ENCODE data around the gene PPT2.
A peak's percentile ranks its signal among the peaks of the same experiment; 100 is the strongest.

DNA sequence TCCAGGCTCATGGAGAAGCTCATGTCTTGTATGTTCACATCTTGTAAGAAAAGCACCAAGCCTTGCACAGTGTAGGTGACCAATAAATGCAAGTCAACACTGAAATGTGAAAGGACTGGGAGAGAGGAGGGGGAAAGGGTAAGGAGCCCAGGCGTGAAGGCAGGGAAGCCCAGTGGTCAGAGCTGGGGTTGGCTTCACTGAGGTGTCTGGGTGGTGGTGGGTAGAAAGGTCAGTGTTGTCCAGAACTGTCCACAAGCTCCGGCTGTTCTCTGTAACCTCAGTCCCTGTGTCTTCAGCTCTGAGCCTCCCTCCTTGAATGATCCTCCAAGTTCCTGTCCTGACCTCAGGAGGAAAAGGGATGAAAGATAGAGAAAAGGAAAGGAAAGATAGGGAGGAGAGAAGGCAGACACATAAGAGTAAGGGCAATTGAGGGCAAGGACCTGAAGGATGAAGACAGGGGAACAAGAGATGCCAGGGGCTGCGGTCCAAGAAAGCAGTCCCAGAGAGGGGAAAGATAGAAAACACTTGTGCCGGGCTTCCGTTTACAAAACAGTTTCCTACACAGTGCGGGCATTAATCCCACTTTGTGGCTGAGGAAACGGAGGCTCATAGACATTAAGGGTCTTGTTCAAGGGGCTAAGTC, 42.4 kb upstream of the PPT2 start:
- TF ChIP-seq, protein P1, sequence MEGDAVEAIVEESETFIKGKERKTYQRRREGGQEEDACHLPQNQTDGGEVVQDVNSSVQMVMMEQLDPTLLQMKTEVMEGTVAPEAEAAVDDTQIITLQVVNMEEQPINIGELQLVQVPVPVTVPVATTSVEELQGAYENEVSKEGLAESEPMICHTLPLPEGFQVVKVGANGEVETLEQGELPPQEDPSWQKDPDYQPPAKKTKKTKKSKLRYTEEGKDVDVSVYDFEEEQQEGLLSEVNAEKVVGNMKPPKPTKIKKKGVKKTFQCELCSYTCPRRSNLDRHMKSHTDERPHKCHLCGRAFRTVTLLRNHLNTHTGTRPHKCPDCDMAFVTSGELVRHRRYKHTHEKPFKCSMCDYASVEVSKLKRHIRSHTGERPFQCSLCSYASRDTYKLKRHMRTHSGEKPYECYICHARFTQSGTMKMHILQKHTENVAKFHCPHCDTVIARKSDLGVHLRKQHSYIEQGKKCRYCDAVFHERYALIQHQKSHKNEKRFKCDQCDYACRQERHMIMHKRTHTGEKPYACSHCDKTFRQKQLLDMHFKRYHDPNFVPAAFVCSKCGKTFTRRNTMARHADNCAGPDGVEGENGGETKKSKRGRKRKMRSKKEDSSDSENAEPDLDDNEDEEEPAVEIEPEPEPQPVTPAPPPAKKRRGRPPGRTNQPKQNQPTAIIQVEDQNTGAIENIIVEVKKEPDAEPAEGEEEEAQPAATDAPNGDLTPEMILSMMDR (IDR thresholded peaks at IDR 0.05) = no peak
- TF ChIP-seq POLR2A (IDR thresholded peaks at IDR 0.05) (peak in 1 of 2 donors; percentile 40), POLR2AphosphoS5 (IDR thresholded peaks at IDR 0.05) (no peak), EP300 (IDR thresholded peaks at IDR 0.05) (no peak)

Data from suprapubic skin (tissue), 4 donors.